GM21526 (cell line): Measurements from ENCODE around the gene MAP3K7CL.
A peak's percentile ranks its signal among the peaks of the same experiment; 100 is the strongest.
"Not testable (repeated sequence)": the region's sequence is repeated elsewhere in the genome, so short reads cannot be mapped to it uniquely, and the experiment has no call there.

Experiments used
- ATAC-seq: cut with Tn5 transposase; IDR thresholded peaks from one replicate; pipeline ENCODE4 v1.9.1; 2021; ENCODE audit warnings: moderate library complexity; ENCODE audit not compliant: unreplicated experiment, low FRiP score

Gene MAP3K7CL

GRCh38 chr21:29164323-29164942, 34.0 kb downstream of the MAP3K7CL start:
- no peak for ATAC-seq

- ATAC-seq = no peak
Observed at GRCh38 chr21:29166323-29166722, 35.9 kb downstream of the MAP3K7CL start.

GRCh38 chr21:29166853-29167252, 36.4 kb downstream of the MAP3K7CL start:
- no peak for ATAC-seq

GRCh38 chr21:29167481-29167880, 37.0 kb downstream of the MAP3K7CL start:
- ATAC-seq = not testable (repeated sequence)

GRCh38 chr21:29168891-29169315, 38.5 kb downstream of the MAP3K7CL start:
- no peak for ATAC-seq

- no peak for ATAC-seq
Observed at GRCh38 chr21:29170944-29171343, 40.5 kb downstream of the MAP3K7CL start.

GRCh38 chr21:29172282-29172681, 41.8 kb downstream of the MAP3K7CL start:
- ATAC-seq = no peak

- ATAC-seq = no peak
Observed at GRCh38 chr21:29174607-29175013, 44.2 kb downstream of the MAP3K7CL start.

- ATAC-seq = no peak
Observed at GRCh38 chr21:29175408-29176134, 45.1 kb downstream of the MAP3K7CL start.

GRCh38 chr21:29176471-29177120, 46.2 kb downstream of the MAP3K7CL start:
- no peak for ATAC-seq

GRCh38 chr21:29177800-29178199, 47.4 kb downstream of the MAP3K7CL start:
- ATAC-seq = no peak

- no peak for ATAC-seq
Observed at GRCh38 chr21:29178926-29179325, 48.5 kb downstream of the MAP3K7CL start.

- no peak for ATAC-seq
Observed at GRCh38 chr21:29179503-29179902, 49.1 kb downstream of the MAP3K7CL start.

GRCh38 chr21:29181799-29182470, 51.5 kb downstream of the MAP3K7CL start:
- ATAC-seq = peak; percentile 42

GRCh38 chr21:29182691-29183092, 52.2 kb downstream of the MAP3K7CL start:
- ATAC-seq = no peak

GRCh38 chr21:29184037-29184436, 53.6 kb downstream of the MAP3K7CL start:
- ATAC-seq = no peak

- ATAC-seq = no peak
Observed at GRCh38 chr21:29185172-29185571, 54.7 kb downstream of the MAP3K7CL start.

- no peak for ATAC-seq
Observed at GRCh38 chr21:29185633-29186032, 55.2 kb downstream of the MAP3K7CL start.

- ATAC-seq = no peak
Observed at GRCh38 chr21:29186246-29186645, 55.8 kb downstream of the MAP3K7CL start.

GRCh38 chr21:29187944-29188343, 57.5 kb downstream of the MAP3K7CL start:
- no peak for ATAC-seq

GRCh38 chr21:29189353-29189752, 58.9 kb downstream of the MAP3K7CL start:
- no peak for ATAC-seq
